ENCODE results near the gene CPEB3.

DNA sequence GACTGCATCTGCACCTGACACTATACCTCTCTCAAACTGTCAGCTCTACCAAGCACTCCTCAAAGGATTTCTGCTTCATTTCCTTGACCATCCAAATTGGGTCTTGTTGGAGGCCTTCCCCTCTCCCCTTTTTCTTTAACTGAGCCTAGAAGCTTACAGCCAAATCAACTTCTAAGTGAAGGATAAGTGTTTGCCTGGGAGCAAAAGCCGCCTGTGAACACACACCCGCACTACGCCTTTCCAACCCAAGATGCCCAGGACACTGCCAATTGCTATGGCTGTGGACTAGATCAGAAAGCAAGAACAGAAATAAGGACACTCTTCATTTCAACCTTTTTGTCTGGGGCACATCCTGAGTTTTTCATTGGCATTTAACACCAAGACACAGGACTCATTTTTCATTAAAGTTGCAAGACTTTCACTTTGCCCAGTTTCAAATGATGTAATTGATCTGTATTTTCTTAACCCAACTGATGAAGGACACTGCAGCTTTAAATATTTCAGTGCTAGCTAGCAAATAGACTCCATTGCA lies 52.8 kb downstream of the CPEB3 start:
- TF ChIP-seq, protein P1, sequence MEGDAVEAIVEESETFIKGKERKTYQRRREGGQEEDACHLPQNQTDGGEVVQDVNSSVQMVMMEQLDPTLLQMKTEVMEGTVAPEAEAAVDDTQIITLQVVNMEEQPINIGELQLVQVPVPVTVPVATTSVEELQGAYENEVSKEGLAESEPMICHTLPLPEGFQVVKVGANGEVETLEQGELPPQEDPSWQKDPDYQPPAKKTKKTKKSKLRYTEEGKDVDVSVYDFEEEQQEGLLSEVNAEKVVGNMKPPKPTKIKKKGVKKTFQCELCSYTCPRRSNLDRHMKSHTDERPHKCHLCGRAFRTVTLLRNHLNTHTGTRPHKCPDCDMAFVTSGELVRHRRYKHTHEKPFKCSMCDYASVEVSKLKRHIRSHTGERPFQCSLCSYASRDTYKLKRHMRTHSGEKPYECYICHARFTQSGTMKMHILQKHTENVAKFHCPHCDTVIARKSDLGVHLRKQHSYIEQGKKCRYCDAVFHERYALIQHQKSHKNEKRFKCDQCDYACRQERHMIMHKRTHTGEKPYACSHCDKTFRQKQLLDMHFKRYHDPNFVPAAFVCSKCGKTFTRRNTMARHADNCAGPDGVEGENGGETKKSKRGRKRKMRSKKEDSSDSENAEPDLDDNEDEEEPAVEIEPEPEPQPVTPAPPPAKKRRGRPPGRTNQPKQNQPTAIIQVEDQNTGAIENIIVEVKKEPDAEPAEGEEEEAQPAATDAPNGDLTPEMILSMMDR (IDR thresholded peaks at IDR 0.05), result no peak
- TF ChIP-seq POLR2A (IDR thresholded peaks at IDR 0.05), result no peak

All from heart left ventricle (tissue), 13 donors.